SKM-1 treated with dmso at 0.1 percent for 144 hours (cell line): ENCODE results near the gene MTCH2.
"Not testable (repeated sequence)": the region's sequence is repeated elsewhere in the genome, so short reads cannot be mapped to it uniquely, and the experiment has no call there.

Experiments
- DNase-seq: peaks from one replicate; lab custom pipeline; 2025; ENCODE audit not compliant: unreplicated experiment; lab: John Stamatoyannopoulos, UW

The MTCH2 gene

DNA sequence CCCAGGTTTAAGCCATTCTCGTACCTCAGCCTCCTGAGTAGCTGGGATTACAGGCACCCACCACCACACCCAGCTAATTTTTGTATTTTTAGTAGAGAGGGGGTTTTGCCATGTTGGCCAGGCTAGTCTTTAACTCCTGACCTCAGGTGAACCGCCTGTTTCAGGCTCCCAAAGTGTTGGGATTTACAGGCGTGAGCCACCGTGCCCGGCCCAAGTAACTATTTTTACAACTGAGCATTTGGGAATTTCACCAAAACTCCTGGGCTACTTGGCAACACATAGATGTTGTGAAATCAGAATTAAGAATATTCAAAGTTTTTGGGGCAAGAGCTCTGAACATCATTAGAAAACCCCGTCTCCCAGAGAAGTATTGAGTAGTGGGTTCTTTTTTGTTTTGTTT lies 1.9 kb downstream of the MTCH2 start:
- not testable (repeated sequence) for DNase-seq

- not testable (repeated sequence) for DNase-seq
Observed at GRCh38 chr11:47636331-47636730, 6.0 kb downstream of the MTCH2 start.

- DNase-seq: no peak
Observed at GRCh38 chr11:47631473-47631872, 10.9 kb downstream of the MTCH2 start.

DNA sequence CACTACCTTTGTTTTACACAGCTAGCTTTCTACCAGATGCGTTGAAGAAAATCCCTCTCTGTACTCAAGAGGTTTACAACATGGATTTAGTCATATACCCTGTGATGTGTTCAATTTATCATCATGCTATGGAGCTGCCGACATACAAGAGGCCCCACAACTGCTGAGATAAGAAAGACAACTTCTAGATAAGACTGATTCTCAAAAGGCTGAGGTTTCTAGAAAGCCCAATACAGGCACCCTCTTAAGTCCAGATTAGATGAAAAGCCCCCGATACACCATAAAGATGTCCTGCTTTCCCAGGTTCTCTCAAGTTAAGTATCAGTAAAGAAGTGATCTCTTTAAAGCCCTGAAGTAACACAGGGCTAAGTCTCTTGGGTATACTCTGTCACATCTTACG lies 14.3 kb downstream of the MTCH2 start:
- DNase-seq: no peak

DNA sequence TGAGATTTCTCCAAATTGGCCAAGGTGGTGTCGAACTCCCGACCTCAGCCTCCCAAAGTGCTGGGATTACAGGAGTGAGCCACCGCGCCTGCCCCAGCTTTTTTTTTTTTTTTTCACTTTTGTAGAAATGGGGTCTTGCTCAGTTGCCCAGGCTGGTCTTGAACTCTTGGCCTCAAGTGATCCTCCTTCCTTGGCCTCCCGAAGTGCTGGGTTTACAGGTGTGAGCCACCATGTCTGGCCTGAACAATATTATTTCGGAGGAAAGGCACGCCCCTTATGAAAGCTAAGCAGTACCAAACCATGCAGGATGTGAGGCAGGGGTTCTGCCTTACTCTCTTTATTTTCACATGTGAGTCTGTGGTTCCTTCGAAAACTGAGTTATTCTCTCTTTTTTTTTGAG lies 16.1 kb downstream of the MTCH2 start:
- no peak for DNase-seq

- DNase-seq: no peak
Observed at GRCh38 chr11:47620836-47621378, 21.5 kb downstream of the MTCH2 start.

- DNase-seq: no peak
Observed at GRCh38 chr11:47617417-47617809, 24.9 kb downstream of the MTCH2 start.

- DNase-seq: peak; percentile 53
Observed at GRCh38 chr11:47616726-47617416, 25.5 kb downstream of the MTCH2 start.

- DNase-seq: no peak
Observed at GRCh38 chr11:47615249-47615648, 27.1 kb downstream of the MTCH2 start.

DNA sequence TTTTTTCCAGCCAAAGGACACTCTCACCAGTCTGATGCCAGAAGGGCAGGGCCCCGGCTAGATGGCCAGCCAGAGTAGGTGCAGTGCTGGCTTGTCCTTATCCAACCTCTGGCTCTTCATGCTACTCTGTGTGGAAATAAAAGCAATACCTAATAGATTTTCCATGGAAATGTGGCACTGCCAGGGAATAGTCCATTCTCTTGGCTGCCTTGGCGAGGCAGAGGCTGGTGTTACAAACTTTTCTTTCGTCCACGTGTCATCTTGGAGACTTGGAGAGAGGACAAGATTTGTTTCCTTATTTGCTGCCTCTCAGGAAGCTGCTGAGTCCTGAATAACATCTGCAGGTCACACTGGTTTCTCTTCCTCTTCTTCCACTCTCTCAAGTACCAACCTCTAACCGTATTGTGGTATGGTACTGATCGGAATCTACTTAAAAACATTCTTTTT lies 31.0 kb downstream of the MTCH2 start:
- DNase-seq: peak; percentile 69

- DNase-seq: no peak
Observed at GRCh38 chr11:47609675-47610074, 32.7 kb downstream of the MTCH2 start.

DNA sequence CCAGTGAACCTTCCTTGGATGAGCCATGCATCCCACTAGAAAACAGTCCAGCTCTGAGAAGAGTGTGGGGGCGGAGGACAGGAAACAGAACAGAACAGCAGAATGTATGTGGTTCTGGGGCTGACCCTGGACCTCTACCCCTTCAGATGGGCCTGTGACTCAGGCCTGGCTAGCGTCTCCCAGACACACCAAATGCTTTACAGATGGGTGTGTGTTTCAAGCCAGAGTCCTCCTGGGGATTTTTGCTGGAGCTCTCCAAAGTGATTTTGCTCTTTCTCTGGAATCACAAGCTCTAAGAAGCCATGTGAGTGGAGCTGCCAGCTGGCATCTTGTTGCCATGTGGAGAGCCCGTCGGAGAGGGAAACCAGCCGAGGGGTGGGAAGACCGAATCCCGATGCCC lies 35.0 kb downstream of the MTCH2 start:
- DNase-seq: no peak

DNA sequence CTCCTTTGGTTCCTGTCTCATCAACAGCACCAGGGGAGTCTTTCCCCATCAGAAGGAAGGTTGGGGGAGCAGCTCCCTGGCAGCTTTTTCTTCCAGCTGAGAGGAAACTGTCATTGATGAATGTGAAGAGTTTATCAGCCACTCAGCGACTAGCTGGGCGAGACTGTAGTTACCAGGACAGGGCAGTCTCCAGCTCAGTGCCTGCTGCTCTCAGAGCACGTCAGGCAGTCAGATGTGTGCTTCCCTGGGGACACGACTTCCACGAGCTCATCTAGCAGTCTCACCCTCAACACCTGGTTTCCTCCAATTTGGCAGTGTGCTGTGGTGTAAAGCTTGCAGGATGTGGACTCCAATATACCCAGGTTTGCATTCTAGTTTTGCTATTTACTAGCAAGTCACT lies 35.6 kb downstream of the MTCH2 start:
- no peak for DNase-seq

GRCh38 chr11:47605921-47606320 lies 36.4 kb downstream of the MTCH2 start:
- no peak for DNase-seq

- DNase-seq: no peak
Observed at GRCh38 chr11:47603295-47603694, 39.1 kb downstream of the MTCH2 start.

GRCh38 chr11:47599902-47600301 lies 42.5 kb downstream of the MTCH2 start:
- DNase-seq: no peak

- no peak for DNase-seq
Observed at GRCh38 chr11:47595967-47596366, 46.4 kb downstream of the MTCH2 start.

GRCh38 chr11:47595029-47595428 lies 47.3 kb downstream of the MTCH2 start:
- no peak for DNase-seq

- no peak for DNase-seq
Observed at GRCh38 chr11:47593934-47594855, 48.2 kb downstream of the MTCH2 start, which contains the start of gene C1QTNF4. C1QTNF4 (minus strand) TSS chr11:47594411; CDS start chr11:47590810, 3,601 bp downstream.

- DNase-seq: no peak
Observed at GRCh38 chr11:47593492-47593933, 48.8 kb downstream of the MTCH2 start.

DNA sequence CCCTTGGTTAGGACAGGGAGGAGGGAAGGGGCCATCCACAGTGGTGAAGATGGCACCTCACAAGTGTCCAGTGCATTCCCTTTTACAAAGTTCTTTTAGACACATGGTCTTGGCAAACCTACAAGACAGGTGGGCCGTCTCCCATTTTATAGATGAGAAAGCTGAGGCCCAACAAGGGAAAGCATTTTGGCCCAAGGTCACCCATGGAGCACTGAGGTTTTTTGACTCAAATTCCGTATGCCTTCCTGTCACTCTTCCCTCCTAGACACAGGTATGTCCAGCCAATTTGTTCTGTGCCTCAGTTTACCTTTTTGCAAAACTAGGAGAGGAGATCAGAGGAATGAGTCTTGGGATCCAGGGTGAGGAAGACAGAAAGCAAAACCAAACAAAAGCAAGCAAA lies 49.4 kb downstream of the MTCH2 start:
- no peak for DNase-seq

DNA sequence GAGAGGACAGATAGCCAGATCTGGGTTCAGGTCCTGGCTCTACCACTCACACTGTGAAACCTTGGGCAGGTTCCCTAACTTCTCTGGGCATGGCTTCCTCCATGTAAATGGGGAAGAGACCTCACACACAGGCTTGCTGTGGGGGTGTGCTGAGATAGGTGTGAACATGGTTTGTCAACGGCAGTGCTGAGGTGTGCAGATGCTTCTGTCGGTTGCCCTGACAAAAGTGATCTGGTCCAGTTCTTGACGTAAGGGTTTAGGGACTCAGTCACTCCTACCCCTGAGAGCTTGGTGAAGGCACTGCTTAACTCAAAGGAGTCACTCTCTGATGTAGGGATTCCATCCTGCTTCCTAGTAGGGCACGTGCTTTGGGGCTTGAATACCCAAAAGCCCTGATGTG lies 50.1 kb downstream of the MTCH2 start:
- DNase-seq: no peak
